NCI-H1105 (cell line): ENCODE results near the gene IPO4.

Experiments
- DNase-seq: peaks from one replicate; lab custom pipeline; 2025; lab: John Stamatoyannopoulos, UW

IPO4 gene

DNA sequence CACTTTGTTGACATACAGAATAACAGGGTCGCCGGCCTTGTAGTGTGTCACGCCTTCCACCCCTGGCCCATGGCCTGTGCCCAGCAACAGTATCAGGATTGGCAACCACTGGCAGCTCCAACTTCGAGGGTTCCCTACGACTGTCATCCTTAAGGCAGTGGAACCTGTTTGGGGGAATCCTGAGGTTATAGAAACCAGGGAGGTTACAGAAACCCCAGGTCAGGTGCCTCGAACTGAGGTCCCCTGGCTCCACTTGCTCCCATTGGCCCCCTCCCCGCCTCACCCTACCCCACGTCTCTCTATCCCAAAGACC, 6.2 kb upstream of the IPO4 start:
- DNase-seq = no peak

DNA sequence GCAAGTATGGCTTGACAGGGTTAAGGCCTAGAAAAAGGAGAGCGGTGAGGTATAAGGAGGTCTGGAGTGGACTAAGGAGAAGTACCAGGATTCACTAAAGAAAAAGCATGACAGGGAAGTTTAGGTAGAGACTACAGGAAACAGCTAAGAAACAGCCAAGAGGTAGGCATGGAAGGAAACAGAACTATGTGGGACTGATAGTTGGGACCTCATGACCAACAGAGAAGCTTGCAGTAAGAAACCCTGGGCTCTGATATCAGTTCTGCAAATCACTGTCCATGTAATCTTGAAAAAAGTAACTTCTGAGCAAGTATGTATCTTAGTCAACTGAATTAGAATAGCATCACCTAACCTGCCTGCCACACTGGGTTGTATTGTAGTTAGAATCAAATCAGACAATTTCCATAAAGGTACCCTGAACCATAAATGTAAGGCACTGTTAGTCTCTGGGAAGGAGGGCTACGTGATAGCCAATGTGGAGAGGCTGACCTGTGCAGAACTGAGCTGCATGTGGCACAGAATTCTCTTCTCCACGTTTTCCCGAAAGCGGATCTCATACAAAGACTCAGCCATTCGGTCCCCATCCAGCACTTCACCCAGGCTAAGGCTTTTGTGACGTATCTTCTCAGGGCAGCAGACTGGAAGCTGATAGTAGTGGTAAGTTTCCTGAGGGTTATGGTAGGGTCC, 5.7 kb upstream of the IPO4 start:
- no peak for DNase-seq

DNA sequence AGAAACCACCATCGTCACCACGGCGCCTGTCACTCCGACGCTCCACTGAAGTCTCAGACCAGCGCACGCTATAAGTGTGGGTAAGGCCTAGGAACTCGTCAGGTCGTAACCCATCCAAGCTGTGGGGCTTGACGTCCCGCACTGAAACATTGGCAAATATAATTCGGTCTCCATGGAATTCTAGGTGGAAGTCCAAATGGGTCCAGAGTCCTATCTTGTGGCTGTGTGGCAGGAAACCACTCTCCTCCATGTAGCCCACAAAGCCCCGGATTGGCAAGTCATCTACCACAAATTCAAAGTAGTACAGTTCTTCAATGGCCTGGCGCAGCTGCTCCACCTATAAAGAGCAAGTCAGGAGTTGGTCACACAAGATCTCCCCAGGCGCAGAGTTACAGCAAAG, 4.3 kb upstream of the IPO4 start:
- DNase-seq = no peak

DNA sequence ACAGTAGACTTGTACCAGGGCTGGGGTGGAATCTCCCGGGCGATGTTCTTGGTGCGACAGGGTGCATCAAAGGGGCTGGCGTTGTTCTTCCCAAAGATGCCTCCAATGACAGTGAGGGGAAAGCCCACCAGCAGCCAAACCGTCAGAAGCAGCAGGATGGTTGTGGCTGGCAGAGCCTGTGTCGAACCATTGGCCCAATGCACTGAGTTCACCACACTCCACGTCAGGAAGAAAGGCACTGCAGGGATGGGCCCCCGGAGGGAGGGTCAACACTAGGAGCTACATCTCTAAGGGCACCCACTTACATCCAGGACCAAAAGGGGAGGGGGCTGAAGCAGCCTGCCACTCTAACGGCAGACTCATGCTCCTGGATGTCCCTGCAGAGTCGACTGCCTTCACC, 1.8 kb upstream of the IPO4 start:
- no peak for DNase-seq

DNA sequence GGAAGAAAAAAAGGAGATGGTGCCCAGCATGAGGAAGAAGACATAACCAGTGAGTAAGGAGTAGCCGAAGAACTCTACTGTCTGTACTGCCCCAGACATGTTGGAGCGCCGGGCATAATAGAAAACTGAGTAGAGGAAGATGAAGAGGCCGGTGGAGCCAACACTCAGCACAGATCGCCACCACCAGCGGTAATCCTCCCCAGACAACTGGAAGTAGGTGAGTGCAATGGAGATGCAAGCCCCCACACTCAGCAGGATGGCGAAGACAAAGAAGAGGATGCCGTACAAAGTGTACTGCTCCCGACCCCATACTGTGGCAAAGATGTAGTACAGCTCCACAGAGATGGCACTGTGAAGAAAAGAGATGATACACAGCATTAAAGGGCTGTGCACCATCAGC, 844 bp upstream of the IPO4 start:
- DNase-seq = no peak

DNA sequence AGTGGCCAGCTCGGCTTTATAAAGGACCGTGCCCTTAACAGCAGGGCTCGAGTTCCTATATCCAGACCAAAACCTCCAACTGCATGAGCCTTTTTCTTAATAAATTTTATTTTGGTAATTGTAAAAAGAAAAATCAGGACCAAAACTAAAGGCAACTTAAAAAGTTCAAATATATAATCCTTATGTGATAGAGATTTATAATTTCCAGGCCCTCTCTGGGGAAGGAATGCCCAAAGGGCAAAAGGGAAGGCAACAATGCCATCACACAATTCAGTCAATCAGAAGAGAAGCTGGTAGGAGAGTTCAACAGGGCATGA, 401 bp upstream of the IPO4 start:
- DNase-seq = no peak

DNA sequence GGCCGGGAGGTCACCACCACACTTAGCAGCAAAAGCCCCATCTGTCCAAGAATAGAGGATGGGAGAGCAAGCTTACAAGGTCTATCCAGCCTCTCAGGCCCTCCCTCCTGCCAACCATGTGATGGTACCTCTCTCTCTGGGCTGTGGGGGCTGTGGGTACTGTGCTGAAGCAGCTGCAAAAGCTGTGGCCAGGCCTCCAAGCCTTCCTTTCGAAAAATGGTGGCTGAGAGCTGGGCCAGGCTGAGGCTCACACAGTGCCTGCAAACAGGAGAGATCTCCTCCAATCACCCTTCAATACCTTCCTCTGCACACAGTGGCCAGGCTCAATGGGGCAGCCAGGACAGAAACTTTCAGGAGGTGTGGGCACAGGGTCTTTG, 1.1 kb downstream of the IPO4 start:
- DNase-seq = no peak

DNA sequence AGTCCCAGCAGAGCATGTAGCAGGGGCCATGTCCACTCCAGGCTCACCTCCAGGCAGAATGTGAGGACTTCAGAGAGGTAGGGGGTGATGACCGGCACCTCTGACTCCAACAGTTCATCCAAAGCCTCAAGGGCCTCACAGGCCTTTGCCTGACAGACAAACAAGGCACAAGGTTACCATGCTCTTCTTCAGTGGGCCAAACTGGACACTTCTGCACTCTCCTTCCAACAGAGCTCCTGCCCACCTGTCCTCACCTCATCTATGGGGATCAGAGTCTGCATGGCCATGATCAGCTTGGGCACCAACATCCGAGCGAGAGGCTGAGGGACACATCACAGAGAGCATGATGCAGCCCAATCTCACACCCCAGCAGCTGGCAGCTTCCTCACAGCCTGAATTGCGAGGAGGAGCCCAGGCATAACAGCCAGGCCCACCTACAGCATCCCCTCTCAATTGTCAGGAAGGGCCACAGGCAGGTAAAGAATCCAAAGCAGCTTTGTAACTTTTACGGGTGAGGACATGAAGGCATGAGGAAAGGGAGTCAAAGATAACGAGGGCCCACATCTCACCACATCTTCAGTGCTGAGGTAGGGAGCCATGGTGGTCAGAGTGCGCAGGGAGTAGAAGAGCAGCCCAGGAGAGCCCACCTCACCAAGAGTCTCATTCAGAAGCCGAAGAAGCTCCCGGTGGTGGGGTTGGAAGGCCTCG, 1.6 kb downstream of the IPO4 start:
- DNase-seq = no peak

DNA sequence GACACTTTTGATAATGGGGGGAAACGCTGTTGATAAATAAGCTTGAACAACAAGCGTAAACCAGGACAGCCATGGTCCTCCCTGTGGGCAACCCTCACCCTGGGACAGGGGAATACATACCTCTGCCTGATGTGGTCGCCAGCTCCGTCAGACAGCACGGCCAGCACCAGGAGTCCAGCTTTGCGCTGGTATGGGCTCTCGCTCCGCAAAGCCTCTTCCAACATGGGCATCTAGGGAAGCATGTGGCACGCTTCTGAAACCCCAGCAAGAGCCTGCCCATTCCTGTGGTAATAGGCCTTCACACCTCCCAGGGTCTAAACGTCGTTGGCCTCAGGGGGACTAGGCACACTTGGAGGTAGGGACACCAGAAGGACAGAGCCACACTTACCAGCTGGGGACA, 2.9 kb downstream of the IPO4 start:
- DNase-seq = no peak

DNA sequence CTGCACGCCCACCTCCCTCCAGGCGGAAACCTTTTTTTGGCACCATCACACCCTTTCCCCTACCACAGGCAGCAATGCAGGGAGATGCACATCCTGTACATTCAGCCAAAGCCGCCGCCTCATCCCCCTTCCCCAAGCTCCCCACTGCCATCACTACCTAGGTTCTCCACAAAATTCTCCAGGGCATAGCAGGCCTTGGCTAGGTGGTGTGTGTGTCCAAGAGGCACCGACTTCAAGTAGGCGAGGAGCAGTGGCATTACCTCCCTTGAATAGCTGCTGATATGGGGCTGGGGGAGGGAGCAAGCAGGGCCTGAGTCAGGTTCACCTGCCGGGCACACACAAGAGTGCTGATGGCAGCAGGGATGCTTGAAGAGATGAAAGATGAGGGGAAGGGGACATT, 3.6 kb downstream of the IPO4 start:
- no peak for DNase-seq

DNA sequence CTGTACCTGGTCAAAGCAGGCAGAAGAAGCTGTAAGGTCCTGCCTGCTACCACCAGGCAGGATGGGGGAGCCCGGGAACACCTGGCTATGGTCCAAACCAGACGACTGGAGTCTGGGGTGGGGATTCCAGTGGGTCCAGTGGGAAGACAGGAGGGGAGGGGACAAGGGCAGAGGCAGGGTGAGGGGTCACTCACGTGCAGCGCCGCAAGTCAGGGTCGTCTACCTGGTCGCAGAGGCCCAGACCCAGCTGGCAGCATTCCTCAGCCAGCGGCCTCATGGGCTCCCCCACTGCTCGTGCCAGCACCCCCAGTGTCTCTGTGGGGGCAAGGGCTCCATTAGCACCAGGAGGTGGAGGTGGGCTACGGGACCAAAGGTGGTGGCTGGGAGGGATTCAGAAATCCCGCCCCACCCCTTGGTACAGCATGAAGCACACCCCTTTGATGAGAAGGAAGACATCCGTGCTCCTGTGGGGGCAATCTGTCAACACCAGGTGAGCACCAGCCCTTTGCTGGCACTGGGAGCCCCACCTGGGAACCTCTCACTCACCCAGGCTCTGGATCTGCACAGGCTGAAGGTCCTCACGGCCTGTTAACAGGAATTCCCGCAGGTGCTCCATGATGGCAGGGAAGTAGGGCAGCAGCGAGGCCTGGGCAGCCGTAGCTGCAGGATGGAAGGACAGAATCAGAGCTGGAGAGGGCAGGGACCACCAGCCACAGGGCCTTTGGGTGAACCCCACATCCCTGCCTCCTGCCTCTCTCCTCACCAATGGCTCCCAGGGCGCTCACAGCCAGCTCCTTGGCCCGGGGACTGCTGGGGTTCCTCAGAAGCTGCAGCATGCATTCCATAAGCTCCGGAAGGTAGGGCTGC, 4.3 kb downstream of the IPO4 start:
- no peak for DNase-seq

DNA sequence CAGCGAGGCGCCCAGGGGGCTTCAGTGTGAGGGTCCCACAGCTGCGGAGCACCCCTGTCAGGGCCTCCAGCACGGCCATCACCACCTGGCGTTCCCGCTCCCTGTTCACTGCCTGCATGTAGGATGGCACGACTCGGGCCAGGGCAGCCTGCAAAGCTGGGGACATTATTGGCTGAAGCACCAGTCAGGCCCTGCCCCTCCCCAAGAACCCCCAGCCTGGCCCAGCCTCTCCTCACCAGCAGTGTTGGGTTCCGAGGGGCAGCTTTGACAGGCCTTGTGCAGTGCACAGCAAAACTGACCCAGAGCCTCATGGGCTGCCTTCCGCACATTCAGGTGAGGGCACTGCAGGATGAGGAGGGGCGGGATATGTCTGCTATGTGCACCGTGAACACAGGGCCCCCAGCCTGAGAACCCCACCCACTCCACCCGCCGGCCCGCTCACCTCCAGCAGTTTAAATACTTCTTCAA, 5.6 kb downstream of the IPO4 start:
- DNase-seq = no peak

DNA sequence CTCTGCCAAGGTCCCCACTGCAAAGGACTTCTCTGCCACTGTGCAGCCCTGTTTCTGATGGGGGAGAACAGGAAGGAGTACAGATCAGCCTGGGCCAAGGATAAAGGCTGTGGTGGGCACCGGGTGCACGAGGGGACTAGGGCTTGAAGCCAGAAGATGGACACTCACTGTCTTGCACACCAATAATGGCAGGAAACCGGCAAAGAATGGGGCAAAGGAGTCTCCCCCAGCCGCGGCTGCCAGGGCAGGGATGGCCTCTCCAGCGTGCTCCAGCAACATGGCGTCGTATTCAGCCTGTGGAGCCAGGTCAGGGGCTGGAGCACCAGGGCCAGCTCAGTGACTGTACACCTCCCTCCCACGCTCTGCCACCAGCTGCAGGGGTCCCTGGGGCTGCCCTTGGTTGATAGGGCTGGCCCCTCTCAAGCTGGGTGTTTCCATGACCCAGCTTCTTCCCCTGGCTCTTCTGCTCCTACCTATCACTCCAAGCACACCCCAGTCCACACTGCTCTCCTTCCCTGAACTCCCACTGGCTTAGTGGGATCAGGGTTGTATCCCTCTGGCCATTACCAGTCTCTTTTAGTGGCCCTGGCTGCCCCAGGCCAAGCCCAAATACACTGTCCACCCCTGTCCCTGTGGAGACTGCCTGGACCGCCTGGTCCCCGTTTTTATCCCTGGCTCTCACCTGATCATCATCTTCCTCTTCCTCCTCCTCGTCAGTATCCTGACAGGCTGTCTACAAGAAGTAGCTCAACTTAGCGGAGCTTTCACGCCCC, 6.3 kb downstream of the IPO4 start:
- no peak for DNase-seq

DNA sequence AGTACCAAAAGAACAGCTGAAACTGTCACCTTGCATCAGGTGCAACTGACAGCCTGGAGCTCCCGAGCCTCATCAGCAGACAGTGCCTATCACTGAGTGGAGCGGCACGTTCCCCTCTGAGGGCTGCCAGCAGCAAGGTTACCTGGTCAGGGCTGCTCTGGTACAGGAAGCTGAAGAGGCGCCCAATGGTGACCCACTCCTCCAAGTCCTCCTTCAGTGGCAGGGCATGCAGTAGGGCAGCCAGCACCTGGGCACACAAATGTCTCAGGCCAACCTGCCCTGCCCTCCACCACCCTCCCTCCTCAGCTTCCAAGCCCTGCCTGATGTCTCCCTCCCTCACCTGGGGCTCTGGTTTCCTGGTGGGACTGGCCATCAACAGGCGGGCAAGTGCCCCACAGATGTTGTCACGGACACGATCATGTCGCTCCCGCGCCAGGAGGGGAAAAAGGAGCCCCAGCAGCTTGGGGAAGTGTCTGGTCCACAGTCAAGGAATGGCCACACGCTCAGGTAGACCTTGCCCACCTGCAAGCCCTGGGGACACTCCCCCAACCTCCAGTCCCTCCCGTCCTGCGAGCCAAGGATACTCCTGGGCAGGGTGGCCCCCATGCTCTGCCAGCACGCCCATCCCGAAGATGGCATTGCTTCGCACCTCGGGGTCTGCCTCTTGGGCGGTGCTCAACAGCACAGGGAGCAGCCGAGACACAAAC, 7.1 kb downstream of the IPO4 start:
- no peak for DNase-seq

DNA sequence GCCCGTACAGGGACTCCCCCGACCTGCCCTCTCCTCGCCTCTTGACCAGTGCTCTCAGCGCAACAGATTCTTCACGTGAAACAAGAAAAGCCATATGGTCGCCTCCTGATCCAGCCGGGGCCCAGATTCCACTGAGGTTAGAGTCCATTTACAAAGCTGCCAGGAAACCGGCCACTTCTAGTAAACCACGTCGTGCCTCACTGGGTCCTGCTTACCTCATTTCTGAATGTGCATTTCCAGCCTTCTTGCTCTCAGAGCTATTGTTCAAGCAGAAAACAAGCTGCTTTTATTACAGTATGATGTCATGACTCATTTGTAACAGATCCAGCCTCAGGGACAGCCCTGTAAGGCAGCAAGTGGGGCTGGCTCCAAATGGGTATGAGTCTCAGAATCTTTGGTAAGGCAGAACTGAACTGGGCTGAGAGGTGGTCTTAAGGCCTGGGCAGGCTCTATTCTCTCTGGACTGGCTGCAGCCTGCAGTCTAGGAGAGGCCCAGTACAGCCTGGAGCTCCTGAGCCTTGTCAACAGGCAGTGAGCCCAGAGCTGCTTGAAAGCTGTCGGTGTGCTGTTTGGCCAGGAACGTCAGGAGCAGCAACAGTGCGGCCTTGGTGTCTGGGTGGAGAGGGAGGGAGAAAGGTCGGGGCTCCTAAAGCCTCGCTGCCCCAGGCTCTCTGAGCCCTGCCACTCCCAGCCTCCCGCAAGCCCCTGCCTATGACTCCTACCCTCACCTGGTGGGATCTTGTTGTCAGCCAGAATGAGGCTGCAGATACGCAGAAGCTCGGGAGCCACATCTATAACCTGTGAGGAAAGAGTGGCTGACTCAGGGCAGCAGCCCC, 8.4 kb downstream of the IPO4 start:
- no peak for DNase-seq

DNA sequence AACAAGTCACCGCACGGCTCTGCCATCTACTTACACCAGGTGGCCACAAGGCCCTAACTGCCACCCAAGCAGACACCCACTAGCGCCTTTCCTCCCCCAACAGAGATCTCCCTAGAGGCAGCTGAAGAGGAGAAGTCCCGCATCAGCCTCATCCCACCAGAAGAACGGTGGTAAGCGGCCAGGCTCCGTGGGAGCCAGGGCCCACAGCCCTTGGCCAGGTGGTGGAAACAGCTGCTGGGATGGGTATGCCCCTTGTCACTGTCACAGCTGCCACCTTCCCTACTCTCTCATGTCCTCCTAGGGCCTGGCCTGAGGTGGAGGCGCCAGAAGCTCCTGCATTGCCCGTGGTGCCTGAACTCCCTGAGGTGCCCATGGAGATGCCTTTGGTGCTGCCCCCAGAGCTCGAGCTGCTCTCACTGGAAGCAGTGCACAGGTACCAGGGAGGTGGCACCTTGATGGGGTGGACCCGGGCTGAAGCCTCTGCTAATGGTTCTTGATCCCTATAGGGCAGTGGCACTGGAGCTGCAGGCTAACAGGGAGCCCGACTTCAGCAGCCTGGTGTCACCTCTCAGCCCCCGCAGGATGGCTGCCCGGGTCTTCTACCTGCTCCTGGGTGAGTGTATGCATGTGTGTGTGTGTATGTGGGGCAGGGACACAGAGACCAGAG, 9.2 kb downstream of the IPO4 start:
- DNase-seq = no peak

DNA sequence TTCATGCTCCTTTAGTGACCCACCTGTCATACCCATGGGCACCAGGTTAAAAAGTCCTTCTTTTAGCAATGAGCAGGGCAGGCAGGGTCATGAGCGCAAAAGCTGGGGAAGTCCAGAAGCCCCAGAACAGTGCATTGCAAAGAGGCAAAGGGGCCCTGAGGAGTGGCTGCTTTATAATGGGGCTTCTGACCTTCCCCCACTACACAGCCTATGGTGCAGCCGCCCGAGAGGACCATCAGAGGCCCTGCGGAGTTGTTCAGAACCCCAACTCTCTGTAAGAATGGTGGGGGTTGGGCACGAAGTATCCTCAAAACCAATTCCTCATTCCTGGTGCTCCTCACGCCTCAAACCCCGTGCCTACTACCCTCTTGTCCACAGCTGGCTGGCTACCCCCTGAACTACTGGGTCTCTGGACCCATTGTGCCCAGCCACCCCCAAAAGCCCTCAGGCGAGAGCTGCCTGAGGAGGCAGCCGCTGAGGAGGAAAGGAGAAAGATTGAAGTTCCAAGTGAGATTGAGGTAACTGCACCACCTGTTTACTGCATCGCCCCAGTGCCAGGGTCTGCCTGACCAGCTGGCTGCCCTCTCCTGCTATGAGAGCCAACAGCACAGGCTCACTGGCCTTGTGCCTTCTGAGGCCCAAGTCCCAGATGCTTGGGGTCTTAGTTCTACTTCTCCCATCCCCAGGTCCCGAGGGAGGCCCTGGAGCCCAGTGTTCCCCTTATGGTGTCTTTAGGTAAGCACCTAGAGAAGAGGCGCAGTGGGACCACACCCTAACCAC, 10.0 kb downstream of the IPO4 start:
- DNase-seq = no peak

DNA sequence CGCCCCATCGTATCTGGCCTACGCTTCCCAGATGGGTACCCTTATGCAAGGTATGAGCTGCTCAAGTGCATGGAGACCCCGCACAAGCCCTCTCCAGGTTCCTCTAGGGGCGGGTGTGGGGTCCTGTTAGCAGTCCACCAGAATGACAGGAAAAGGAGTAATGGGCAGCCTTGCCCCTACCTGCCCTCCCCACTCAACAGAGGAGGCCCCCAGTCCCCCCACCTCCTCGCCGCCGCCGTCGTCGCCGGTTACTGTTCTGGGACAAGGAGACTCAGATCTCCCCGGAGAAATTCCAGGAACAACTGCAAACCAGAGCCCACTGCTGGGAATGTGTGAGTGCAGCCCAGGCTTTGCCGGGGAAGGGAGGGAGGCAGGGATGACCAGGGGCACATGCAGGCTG, 10.7 kb downstream of the IPO4 start:
- DNase-seq = no peak

DNA sequence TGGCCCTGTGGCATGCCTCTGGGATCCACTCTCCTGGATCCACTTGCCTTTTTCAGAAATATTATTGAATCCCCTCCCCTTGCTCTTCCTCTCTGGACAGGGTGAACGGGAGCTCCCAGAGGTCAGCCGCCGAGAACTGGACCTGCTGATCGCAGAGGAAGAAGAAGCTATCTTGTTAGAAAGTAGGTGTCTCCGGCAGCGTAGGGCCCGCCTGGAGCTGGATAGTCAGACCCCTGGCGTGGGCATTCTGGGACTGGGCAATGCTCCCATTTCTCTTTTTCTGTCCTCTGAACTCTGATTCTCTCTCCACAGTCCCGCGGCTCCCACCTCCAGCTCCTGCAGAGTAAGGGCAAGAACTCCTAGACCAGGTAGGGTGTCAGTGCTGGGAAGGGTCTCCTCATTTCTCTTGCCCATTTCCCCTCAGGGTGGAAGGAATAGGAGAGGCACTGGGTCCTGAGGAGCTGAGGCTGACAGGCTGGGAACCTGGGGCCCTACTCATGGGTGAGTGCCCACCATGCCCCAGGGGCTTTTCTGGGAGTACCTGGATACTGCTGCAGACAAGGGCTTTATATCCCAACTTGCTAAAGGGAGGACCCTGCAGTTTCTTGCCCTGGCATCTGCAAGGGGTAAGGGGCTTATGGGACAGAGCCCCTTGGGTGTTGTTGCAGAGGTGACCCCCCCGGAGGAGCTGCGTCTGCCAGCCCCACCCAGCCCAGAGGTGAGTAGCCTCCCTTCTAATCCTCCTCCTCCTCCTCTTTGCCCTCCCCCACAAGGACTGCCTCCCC, 11.4 kb downstream of the IPO4 start:
- DNase-seq = no peak
